GM12891 (cell line): Measurements from ENCODE around the gene ZNF74.

Source experiments
- PAX5 ChIP-seq: IDR thresholded peaks from 2 replicates; pipeline ENCODE4 v1.6.1; 2011; ENCODE audit warnings: low read length, moderate library complexity, mild to moderate bottlenecking; ENCODE audit not compliant: insufficient read depth, severe bottlenecking
- POLR2A ChIP-seq: IDR thresholded peaks from 2 replicates; pipeline ENCODE4 v1.6.1; 2011; ENCODE audit warnings: low read depth, low read length, control low read depth
- POLR2AphosphoS5 ChIP-seq: IDR thresholded peaks from 2 replicates; pipeline ENCODE4 v1.6.1; 2011; ENCODE audit warnings: low read depth, low read length, control low read depth
- POU2F2 ChIP-seq: IDR thresholded peaks from 2 replicates; pipeline ENCODE4 v1.6.1; 2011; ENCODE audit warnings: low read depth, mild to moderate bottlenecking, control low read depth, low read length, moderate library complexity

GRCh38 chr22:20412474-20413216, 18.7 kb downstream of the ZNF74 start:
- TF ChIP-seq POLR2AphosphoS5 = no peak
- TF ChIP-seq PAX5 = no peak
- TF ChIP-seq POU2F2 = no peak
- no peak for TF ChIP-seq POLR2A
